Neural progenitor cell (in vitro differentiated cells): ENCODE results near the gene JPH2. TPM values are rescaled to one million over a fixed set of nuclear protein-coding genes. Genes with fewer than 3 reads are reported as not detected.

Experiments used
- DNase-seq: peaks from one replicate; pipeline ENCODE4 v3.0.0-alpha.2; 2016; ENCODE audit warnings: low spot score
- H2AFZ ChIP-seq: fragments of 200-600 bp; sonication (generic); replicated peaks from 2 replicates; pipeline ENCODE4 v1.6.1; 2016; ENCODE audit warnings: antibody characterized with exemption
- H3F3A ChIP-seq: fragments of 200-600 bp; sonication (generic); 2 replicates; pipeline ENCODE4 v1.6.1; 2016; ENCODE audit warnings: antibody characterized with exemption, low read depth
- H3K27ac ChIP-seq: fragments of 200-600 bp; sonication (generic); 2 replicates; pipeline ENCODE4 v1.5.1; 2016; ENCODE audit warnings: mild to moderate bottlenecking
- H3K27me3 ChIP-seq: fragments of 200-600 bp; sonication (generic); 2 replicates; pipeline ENCODE4 v1.6.1; 2016; ENCODE audit warnings: mild to moderate bottlenecking, moderate library complexity
- H3K36me3 ChIP-seq: fragments of 200-600 bp; sonication (generic); 2 replicates; pipeline ENCODE4 v1.5.1; 2016
- H3K4me1 ChIP-seq: fragments of 200-600 bp; sonication (generic); 2 replicates; pipeline ENCODE4 v1.6.1; 2016; ENCODE audit warnings: mixed run types
- H3K4me2 ChIP-seq: fragments of 200-600 bp; sonication (generic); 2 replicates; pipeline ENCODE4 v1.6.1; 2016
- H3K4me3 ChIP-seq: fragments of 200-600 bp; sonication (generic); 2 replicates; pipeline ENCODE4 v1.5.1; 2016
- H3K79me2 ChIP-seq: fragments of 200-600 bp; sonication (generic); 2 replicates; pipeline ENCODE4 v1.6.1; 2016; ENCODE audit warnings: low read depth
- H3K9ac ChIP-seq: fragments of 200-600 bp; sonication (generic); 2 replicates; pipeline ENCODE4 v1.6.1; 2016
- H3K9me3 ChIP-seq: fragments of 200-600 bp; sonication (generic); 2 replicates; pipeline ENCODE4 v1.5.1; 2016; ENCODE audit warnings: low read depth
- H4K20me1 ChIP-seq: fragments of 200-600 bp; sonication (generic); 2 replicates; pipeline ENCODE4 v1.6.1; 2016; ENCODE audit warnings: low read depth
- H3K27ac Mint-ChIP-seq: 3 replicates; pipeline ENCODE4 v1.8.0; 2021; ENCODE audit warnings: mixed read lengths
- H3K27me3 Mint-ChIP-seq: 2 replicates; pipeline ENCODE4 v1.8.0; 2022; ENCODE audit warnings: low read depth, mild to moderate bottlenecking, inconsistent platforms, moderate library complexity, mixed read lengths; ENCODE audit not compliant: insufficient read depth
- H3K36me3 Mint-ChIP-seq: 3 replicates; pipeline ENCODE4 v1.8.0; 2021; ENCODE audit warnings: mixed read lengths
- H3K4me1 Mint-ChIP-seq: 3 replicates; pipeline ENCODE4 v1.8.0; 2021; ENCODE audit warnings: mixed read lengths
- H3K4me3 Mint-ChIP-seq: 3 replicates; pipeline ENCODE4 v1.8.0; 2021; ENCODE audit warnings: mild to moderate bottlenecking, moderate library complexity, mixed read lengths
- H3K9me3 Mint-ChIP-seq: 3 replicates; pipeline ENCODE4 v1.8.0; 2020; ENCODE audit warnings: mixed read lengths
- EZH2 ChIP-seq: fragments of 200-600 bp; sonication (generic); IDR thresholded peaks from 2 replicates; pipeline ENCODE4 v1.6.1; 2017; ENCODE audit warnings: antibody characterized with exemption, mild to moderate bottlenecking, moderate library complexity
- EZH2phosphoT487 ChIP-seq: fragments of 200-600 bp; sonication (generic); IDR thresholded peaks from 2 replicates; pipeline ENCODE4 v1.6.1; 2017; ENCODE audit warnings: antibody characterized with exemption
- total RNA-seq: library from RNA; depleted of rRNA; stranded (reverse); fragments of >200 nt; gene quantifications from 2 replicates; pipeline ENCODE4 v1.2.3, GENCODE V29; 2015; ENCODE audit warnings: low replicate concordance
- TF ChIP-seq, protein P1 (sequence below): fragments of 200-600 bp; sonication (generic); IDR thresholded peaks from 2 replicates; pipeline ENCODE4 v1.5.1; 2017; ENCODE audit warnings: antibody characterized with exemption, mild to moderate bottlenecking

JPH2 gene
- total RNA-seq, 1 donor from 2014 or later: not detected

DNA sequence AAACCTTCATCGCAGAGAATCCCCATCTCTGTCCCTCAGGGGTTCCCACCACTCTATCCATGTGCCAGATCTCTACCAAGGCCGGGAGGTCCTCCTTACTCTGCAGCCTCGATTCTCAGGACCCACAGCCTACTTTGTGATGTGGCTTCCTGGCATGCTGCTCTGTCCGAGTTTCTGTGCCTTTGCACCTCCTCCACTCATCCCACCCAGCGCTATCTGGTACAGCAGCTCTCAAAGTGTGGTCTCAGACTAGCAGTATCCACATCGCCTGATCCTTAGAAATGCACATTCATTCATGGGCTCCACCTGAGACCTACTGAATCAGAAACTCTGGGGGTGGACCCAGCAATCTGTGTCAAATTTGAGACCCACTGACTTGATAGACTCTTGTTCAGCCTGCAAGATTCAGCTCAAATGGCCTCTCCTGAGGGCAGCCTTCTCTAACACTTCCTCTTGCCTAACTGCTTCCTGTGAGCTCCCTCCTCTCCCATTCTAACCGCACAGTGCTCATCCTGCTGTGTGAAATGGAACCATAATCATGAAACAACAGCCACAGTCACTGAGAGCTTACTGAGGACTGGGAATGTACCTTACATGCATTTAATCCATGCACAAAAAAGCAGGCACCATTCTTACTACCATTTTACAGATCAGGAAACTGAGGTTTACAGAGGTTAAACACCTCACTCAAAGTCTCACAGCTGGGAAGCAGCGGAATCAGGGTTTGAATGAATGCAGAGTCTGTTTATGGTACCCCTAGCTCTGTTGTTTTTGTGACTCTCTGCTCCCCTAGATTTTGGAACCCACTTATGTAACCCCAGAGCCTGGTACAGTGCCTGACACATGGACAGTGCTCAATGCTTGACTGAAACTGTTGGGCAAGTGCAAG lies 69.4 kb downstream of the JPH2 start:
- no peak overlapping the region for H3K9ac ChIP-seq
- H2AFZ ChIP-seq: peak overlapping the region; percentile 54
- peaks cover 9% of the 10 kb centered on the region for H3K4me1 Mint-ChIP-seq
- no peaks in the 10 kb centered on the region for H3F3A ChIP-seq
- H3K9me3 ChIP-seq: no peaks in the 10 kb centered on the region
- H3K27me3 ChIP-seq: no peaks in the 10 kb centered on the region
- H3K36me3 Mint-ChIP-seq: no peaks in the 10 kb centered on the region
- no peak overlapping the region for H3K27ac ChIP-seq
- TF ChIP-seq, protein P1, sequence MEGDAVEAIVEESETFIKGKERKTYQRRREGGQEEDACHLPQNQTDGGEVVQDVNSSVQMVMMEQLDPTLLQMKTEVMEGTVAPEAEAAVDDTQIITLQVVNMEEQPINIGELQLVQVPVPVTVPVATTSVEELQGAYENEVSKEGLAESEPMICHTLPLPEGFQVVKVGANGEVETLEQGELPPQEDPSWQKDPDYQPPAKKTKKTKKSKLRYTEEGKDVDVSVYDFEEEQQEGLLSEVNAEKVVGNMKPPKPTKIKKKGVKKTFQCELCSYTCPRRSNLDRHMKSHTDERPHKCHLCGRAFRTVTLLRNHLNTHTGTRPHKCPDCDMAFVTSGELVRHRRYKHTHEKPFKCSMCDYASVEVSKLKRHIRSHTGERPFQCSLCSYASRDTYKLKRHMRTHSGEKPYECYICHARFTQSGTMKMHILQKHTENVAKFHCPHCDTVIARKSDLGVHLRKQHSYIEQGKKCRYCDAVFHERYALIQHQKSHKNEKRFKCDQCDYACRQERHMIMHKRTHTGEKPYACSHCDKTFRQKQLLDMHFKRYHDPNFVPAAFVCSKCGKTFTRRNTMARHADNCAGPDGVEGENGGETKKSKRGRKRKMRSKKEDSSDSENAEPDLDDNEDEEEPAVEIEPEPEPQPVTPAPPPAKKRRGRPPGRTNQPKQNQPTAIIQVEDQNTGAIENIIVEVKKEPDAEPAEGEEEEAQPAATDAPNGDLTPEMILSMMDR: no peak
- TF ChIP-seq EZH2phosphoT487 (no peak), EZH2 (no peak)
- no peak overlapping the region for H3K27ac Mint-ChIP-seq
- peaks cover 10% of the 10 kb centered on the region for H3K27me3 Mint-ChIP-seq
- no peaks in the 10 kb centered on the region for H3K4me1 ChIP-seq
- H3K36me3 ChIP-seq: no peaks in the 10 kb centered on the region
- no peaks in the 10 kb centered on the region for H3K9me3 Mint-ChIP-seq
- no peak overlapping the region for H3K4me3 ChIP-seq
- no peak overlapping the region for H3K4me3 Mint-ChIP-seq
- no peak for DNase-seq
- no peaks in the 10 kb centered on the region for H3K79me2 ChIP-seq
- no peak overlapping the region for H3K4me2 ChIP-seq
- H4K20me1 ChIP-seq: no peaks in the 10 kb centered on the region

DNA sequence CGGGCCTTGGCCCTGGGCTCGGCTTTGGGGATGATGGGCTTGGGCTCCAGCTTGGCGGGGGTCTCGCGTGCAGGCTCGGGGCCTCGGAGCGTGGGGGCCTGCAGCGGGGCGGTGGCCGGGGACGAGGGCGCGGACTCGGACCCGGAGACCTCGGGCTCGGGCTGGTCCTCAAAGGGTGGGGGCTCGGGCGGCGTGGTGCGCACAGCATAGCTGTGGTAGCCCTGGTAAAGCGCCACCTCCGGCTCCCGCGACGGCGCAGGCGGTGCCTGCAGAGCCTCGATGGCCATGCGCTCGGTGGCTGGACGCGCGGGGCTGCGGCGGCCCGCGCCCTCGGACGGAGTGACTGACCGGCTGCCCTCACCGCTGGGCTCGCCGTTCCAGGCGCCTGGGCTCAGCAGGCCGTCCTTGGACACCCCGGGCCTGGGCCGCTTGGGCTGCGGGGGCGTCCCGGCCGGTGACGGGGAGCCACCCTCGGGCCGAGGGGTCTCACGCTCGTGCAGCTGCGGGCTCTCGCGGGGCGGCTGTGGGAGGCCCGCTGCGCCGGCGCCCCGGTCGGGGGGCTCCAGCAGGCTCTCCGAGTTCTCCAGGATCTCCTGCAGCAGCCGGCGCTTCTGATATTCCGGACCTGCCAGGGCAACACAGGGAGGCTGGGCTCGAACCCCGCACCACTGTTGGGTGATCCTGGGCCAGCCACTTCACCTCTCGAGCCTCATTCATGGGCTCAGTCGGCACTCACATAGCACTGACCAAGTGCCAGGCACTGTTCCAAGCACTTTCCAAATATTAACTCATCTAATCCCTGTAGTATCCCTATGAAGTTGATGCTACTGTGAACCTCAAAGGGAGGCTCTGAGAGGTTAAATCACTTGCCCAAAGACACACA lies 71.0 kb downstream of the JPH2 start:
- H3K9ac ChIP-seq: no peak overlapping the region
- no peak overlapping the region for H3K4me3 ChIP-seq
- Mint-ChIP-seq H3K36me3 (no peaks in the 10 kb centered on the region), H3K27ac (peak overlapping the region; percentile 89), H3K9me3 (no peaks in the 10 kb centered on the region), H3K27me3 (peaks cover 13% of the 10 kb centered on the region), H3K4me3 (no peak overlapping the region), H3K4me1 (peaks cover 9% of the 10 kb centered on the region)
- DNase-seq: no peak
- no peak overlapping the region for H2AFZ ChIP-seq
- no peak for TF ChIP-seq EZH2phosphoT487
- TF ChIP-seq, protein P1: no peak
- TF ChIP-seq EZH2: no peak
- no peaks in the 10 kb centered on the region for H4K20me1 ChIP-seq
- no peak overlapping the region for H3K4me2 ChIP-seq
- no peak overlapping the region for H3K27ac ChIP-seq
- no peaks in the 10 kb centered on the region for H3K36me3 ChIP-seq
- no peaks in the 10 kb centered on the region for H3K79me2 ChIP-seq
- no peaks in the 10 kb centered on the region for H3F3A ChIP-seq
- H3K4me1 ChIP-seq: no peaks in the 10 kb centered on the region
- H3K9me3 ChIP-seq: no peaks in the 10 kb centered on the region
- no peaks in the 10 kb centered on the region for H3K27me3 ChIP-seq

DNA sequence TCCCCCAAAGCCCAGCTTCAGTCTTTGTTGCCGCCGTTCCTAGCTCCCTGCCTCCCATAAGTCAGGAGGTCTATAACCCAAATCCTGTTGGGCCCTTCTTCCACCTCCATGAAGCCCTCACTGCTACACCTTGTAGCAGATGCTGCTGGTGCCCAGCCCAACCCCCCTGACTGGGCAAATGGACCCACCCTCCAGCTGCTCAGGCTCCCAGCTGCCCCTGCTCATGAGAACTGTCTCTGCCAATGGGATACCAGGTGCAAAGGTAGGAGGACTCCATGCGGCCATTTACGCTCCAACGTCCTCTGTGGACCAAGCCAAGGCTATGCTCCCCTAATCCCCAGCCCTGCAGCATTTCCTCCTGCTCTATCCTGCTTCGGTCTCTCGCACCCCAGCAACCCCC lies 71.8 kb downstream of the JPH2 start:
- H2AFZ ChIP-seq: no peak overlapping the region
- no peak for TF ChIP-seq EZH2phosphoT487
- no peak for TF ChIP-seq EZH2
- TF ChIP-seq, protein P1: no peak
- peaks cover 12% of the 10 kb centered on the region for H3K27me3 Mint-ChIP-seq
- no peak overlapping the region for H3K4me3 ChIP-seq
- H3K4me1 Mint-ChIP-seq: peaks cover 9% of the 10 kb centered on the region
- no peaks in the 10 kb centered on the region for H3K9me3 Mint-ChIP-seq
- H3K36me3 ChIP-seq: no peaks in the 10 kb centered on the region
- H4K20me1 ChIP-seq: no peaks in the 10 kb centered on the region
- H3K27ac ChIP-seq: no peak overlapping the region
- no peak overlapping the region for H3K9ac ChIP-seq
- H3K36me3 Mint-ChIP-seq: no peaks in the 10 kb centered on the region
- no peak for DNase-seq
- no peak overlapping the region for H3K4me2 ChIP-seq
- H3K4me3 Mint-ChIP-seq: no peak overlapping the region
- no peaks in the 10 kb centered on the region for H3F3A ChIP-seq
- H3K79me2 ChIP-seq: no peaks in the 10 kb centered on the region
- no peaks in the 10 kb centered on the region for H3K4me1 ChIP-seq
- no peak overlapping the region for H3K27ac Mint-ChIP-seq
- H3K9me3 ChIP-seq: no peaks in the 10 kb centered on the region
- no peaks in the 10 kb centered on the region for H3K27me3 ChIP-seq
